Inflammatory macrophage treated with lipopolysaccharide for 4 hours (primary cell): ENCODE results near the gene SLC12A8.
A peak's percentile ranks its signal among the peaks of the same experiment; 100 is the strongest.

Experiments
- DNase-seq: peaks from one replicate; pipeline ENCODE4 v3.0.0-alpha.2; 2020

Gene SLC12A8

DNA sequence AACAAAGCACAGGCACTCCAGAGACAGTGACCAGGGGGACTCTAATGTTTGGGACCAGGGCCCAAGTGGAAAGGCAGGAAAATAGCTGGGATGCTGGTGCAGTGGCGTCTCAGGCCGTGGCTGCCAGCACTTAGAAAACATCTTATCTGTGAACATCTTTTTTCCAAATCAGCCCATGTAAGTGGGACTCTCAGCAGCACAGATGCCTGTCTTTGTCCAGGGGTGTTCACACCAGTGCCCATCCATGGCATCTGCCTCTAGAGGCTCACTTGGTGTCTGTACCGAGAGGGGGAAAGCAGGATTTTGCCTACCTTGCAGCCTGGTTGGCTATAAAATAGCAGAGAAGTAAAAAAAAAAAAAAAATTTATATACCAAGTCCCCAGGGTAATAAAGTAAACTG lies 26.7 kb downstream of the SLC12A8 start:
- no peak for DNase-seq

DNA sequence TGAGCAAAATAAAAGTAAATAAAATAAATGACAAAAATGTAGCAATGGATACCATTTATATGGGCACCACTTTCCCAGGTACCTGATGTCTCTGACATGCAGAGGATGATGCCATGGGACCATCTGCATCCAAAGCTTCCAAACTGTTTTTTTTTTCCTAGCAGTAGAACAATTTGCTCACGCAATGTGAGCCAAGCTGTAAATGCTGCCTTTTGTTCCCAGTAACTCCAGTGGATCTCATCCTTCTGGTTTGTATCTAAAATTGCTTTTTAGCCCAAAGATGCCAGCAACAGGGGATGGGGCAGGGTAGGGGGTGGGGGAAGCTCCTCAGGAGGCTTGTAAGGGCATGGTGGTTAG lies 32.7 kb downstream of the SLC12A8 start:
- no peak for DNase-seq

DNA sequence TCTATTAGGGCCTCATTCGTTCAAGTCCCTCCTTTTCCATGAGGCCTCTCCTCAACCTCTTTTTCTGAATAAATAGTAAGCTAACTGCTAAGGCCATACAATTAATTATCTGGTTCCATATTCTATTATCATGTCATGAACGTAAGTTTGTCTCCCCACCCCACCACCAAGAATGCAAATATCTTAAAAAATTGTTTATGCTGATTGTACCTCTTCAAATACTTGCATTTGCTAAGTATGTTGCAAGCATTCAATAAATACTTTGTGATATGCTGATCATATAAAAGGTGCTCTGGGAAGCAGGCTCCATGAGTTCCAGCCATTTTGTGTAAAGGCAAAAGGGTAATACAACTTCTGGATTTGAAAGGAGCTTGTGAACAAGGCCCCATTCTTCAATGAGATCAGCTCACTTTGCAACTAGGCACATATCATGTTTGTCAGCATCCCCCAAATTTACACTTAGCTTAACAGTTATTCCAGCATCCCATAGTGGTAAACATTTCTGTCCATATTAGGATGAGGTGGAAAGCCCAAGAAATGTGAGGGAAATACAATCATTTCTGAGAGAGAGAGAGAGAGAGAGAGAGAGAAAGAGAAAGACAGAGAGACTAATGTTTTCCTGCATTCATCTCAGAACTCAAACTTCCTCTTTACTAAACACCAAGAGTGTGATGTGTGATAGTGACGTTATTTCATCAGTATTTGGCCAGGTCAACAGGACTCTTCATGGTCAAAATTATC lies 33.2 kb downstream of the SLC12A8 start:
- peak; percentile 31 for DNase-seq

DNA sequence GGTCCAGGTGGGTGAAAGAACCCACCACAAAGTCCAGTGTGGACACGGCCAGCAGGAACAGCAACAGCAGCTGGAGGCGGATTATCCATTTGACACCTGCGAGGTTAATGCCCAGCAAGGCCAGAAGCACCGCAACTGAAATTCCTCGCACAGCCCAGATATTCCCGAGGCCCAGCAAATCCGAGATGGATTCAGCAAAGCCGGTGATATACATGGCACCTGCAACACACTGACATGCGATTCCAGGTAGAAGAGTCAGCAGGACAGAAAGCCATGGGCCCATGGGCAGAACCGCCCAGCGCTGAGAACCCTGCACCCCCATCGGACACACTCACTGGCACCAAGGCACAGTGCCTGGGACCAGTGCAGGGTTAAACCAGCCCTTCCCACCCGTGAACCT lies 34.8 kb downstream of the SLC12A8 start:
- DNase-seq = no peak

DNA sequence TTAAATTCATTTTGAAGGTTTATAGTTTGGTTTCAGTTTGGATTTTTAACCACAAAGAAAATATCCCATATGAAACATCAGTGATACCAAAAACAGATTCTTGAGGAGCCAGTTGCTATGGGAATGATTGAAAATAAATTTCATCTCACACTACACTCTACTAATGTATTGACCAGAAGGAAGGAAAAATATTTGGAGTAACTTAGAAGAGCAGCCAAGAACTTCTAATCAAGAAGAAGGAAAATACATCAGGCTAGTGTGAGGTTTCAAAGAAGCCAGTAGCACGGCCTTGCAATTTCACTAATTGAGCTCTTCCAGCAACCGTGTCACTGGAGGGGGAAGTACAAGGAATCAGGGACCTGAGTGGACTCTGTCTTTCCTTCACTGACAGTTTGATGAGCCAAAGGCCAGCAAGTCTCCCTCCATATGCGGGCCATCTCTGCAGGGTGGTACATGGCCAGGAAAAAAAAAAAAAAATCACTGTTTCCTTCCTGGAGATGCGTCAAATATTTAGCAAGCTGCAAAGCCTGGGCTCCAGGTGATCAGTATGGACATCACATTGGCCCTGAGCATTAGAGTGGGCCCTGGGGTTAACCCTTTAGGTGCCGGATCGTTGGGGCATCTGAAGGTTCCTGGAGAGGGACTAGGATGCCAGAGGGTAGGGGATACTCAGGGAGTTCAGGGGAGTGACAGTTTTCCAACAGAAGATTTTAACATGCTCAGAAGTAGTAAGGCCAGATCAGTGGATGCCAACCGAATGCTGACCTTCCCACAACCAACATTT lies 37.1 kb downstream of the SLC12A8 start:
- no peak for DNase-seq

DNA sequence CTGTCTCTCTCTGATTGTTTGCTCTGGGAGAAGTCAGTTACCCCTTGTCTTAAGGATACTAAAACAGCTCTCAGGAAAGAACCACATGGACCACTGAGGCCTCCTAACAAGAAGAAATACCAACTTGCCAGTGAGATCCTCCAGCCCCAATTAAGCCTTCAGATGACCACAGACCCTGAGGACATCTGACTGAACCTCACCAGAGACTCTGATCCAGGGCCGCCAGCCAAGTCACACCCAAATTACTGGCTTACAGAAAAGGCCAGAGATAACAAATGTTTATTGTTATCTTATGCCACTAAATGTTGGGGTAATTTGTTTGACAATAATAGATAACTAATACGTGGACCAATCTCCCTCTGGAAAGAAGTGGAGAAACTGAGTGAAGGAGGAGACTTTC lies 40.2 kb downstream of the SLC12A8 start:
- no peak for DNase-seq

DNA sequence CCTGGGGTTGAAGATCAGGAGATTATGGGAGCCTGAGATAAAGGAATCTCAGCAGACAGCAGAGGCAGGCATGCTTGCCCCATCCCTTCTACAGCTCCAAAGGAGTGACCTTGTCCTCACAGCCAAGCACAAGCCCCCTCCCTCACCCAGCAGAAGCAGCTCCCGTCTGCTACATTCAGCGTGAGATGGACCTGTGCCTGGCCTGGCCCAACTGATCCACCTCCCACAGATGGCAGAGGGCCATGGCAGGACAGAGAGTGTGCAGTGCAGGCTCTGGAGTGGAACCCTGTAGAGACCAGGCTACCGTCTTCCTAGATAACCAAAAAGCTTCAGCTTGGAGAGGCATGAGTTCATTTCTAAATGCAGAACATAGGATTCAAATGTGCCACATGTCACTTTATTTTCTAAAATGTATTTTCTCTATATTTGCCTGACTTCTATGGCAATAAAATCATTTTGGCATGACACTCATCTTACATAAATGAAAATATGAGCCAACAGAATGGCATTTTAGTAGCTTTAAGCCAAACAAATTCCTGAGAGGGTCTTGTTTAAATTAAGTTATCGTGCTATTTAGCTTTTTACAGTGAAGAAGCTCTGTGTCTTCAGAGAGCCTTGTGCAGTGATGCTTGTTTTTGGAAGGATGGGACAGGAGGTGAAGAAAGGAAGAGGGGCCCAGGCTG lies 43.7 kb downstream of the SLC12A8 start:
- no peak for DNase-seq

DNA sequence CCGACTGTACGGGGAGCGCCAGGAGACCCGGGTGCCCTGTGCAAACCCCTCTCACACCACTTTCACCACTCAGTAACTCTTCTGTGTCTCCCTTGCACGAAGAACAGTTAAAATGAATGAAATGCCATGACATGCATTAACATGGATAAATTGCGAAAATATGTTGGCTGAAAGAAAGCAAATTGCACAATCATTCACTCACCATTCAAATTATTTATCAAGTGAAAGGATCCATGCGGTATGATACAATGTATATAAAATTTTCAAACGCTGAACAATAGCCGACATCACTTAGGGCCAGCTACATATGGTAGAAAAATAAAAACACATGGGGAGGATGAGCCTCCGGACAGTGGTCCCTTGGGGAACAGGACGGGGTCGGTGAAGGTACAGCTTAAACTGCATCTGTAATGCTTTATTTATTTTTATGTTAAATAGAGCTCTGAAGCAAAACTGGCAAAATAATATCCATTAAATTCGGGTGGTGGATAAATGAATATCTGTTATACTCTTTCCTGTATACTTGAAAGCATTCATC lies 45.9 kb downstream of the SLC12A8 start:
- no peak for DNase-seq

DNA sequence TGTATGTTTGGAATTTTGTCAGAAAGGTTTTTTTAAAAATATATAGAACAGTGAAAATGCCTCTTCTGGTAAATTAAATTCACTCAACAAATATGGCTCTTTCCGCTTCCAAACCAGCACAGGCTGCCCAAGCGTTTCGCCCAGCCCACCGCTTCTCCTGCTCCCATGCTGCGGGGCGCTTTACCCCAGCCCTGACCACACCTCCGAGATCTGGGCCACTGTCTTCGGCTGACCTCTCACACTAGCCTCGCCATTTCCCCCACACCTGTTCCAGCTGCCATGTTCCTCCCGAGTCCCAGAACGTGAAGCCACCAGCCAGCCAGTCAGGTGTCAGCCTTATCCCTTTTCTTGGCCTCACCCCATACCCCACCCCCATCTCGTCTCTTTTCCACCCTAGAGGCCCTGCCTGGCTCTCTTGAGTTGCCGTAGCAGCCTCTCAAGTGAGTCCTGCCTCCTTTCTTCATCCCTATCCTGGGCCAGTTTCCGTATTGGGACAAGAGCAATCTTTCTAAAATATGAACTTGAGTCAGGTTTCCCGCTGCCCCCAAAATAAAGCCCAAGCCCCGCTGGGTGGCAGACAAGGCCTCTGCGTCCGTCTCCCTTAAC lies 46.5 kb downstream of the SLC12A8 start:
- no peak for DNase-seq

DNA sequence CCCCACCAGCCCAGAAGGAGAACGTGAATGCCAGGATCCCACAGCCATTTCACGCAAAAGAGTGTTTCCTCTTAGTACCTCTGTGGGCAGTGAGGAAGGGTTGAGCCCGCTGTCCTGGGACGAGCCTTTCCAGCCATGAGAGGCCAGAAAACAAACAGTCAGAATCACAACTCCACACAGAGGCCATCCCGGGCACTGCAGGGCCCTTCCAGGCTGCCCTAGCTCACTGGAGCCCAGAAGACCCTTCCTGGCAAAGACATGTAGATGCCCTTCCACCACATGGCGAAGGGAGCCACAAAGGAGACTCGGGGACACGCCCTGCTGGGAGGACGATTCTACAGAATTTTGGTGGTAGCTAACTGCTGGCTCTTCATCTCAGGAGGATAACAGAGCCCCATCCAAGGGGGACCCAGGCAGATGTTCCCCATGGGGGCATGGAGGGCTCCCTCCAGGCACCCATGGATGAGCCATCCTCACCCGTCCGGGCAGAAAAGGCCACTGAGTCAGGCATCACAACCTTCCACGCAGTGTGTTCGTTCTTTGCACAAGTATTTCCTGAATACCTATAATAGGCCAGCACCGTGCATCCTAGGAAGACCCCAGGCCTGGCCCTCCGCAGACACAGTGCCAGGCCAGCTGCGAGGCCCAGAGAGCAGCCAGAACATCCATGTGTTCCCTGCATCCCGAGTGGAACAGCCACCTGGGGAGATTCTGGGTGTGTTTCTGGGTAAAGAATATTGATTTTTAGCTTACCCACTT lies 47.2 kb downstream of the SLC12A8 start:
- DNase-seq = peak; percentile 56

DNA sequence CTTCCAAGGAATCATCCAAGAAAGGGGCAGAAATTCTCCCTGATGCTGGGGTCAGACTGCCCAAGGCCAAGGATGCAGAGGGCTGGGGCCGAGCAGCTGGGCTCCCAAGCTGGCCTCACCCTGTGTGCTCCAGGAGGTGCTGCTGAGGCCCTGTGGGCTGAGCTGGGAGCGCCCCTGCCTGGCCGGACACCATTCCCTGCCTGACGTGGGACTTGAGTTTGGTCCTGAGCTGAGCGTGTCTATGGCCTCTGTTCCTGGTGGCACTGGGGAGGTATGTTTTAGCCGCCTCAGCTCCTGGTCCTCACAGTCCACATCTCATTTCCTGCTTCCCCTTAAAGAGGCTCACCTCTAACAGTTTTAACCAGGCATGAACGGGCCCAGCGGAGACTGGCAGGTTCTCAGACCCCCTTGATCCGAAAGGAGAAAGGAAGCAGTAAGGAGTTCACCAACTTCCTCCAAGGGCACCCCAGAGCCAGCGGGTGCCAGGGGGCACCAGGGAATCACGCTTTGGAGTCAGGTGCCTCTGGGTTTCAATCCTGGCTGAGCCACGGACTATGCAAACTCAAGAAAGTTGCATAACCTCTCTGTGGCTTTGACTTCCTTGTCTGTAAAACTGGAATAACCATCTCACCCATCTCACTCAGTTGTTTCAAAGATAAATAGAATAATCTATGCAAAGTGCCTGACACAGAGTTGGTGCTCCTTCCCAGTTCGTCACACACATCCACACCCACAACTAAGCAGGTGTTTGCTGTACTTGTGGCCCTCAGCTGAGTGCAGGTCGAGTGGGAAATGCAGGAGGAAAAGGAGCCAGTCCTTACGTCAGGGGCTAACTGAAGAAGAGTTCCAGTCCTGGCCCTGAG lies 48.6 kb downstream of the SLC12A8 start:
- DNase-seq = peak; percentile 78

DNA sequence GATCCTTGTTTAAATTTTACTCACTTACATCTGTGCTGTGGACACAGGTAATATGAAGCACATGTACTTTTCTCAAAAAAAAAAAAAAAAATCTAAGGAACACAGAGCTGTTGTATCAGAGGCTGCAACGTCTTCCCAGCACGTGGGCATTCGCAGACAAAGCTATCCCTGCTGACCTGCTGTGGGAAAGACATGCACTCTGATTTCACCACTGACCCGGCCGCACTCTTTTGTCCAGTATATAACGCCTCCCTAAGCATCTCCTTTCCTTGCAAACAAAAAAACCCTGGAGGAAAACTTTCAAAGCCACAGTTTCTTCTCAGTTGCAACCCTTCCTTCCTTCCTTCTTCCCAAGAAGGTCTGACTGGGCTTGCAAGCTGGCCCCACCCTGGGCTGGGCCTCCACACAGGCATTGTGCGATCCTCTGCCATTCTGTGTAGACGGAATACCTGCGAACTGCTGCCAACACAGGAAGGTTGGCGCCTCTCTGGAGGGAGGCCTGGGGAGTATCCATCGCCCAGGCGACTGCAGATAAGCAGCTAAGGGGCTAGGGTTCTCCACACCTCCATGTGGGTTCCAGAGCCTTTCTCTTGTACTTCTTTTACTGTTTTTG lies 50.8 kb downstream of the SLC12A8 start:
- no peak for DNase-seq

DNA sequence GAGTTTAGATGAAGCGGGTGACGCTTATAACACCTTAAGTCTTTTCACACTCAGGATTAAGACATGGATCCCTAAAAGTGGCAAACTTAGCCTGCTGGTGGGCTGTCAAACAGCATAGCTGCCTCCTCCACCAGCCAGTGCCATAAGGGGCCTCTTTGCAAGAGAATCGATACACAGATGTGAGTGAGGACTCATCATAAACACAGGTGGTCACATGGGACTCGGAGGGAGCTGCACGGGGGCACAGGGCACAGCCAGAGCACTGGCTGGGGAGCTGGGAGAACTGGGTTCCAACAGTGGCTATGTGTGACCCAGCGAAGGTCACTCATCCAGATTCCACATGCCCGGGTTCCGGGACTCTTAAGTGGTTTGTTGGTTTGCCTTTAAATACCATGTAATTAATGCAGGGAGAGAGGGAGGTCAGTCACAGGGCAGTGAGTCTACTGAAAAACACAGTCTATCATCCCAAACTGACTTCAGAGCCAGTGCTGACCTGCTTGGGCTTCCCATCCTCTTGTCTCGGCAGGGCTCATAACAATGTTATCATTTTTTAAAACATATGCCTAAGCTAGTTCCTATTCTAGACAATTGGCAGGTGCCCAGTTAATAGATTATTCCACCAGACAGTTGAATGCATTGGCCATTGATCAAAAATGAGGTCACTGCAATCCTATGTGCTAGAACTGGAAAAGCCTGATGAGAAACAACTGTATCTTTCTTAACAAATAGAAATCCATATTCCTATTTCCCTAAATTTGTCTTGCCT lies 51.8 kb downstream of the SLC12A8 start:
- no peak for DNase-seq

DNA sequence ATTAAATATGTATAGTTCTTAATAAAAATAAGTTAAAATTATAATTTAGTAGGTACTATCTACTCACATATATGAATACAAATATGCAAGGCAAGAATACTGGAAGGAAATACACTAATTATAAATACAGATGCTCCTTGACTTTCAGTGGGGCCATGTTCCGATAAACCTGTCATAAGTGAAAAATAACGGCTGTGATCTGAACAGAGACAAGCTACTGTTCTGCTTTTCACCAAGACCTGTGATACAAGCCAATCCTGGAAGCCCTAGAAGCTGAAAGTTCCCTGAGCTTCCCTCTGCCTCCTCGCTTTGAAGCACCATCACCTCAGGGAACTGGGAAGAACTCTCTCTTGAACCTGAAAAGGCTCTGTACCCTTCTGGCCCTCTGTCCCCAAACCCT lies 55.4 kb downstream of the SLC12A8 start:
- no peak for DNase-seq

DNA sequence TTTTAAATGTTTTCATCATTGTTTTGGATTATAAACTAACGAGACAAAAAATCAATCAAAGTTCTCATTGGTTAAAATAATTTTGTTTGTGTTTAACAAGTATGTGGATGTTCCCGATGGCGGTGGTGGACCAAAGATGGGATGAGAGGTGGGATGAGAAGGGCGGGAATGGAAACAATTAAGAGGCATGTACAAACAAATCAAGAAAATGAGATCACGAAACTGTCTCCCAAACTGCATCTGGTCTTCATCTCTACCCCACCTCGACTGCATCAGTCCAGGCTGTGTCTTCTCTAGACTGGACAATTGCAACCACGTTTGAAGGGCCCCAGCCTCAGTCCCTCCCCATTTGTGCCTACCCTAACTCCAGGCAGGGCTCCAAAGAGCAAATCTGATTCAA lies 56.1 kb downstream of the SLC12A8 start:
- DNase-seq = no peak

DNA sequence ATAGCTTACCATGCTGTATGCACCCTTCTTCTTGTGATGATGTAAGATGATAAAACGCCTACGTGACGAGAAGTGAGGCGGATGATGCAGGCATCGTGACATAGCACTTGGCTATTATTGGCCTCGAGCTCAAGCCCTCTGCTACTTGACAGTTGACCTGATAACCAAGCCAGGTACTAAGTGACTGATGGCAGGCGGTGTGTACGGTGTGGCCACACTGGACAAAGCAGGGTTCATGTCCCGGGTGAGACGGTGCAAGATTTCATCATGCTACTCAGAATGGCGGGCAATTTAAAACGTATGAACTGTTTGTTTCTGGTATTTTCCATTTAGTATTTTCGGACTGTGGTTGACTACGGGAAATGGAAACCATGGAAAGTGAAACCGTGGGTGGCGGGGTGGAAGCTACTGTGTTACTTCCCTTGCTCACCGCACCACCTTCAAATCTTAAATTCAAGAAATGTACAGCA lies 57.7 kb downstream of the SLC12A8 start:
- DNase-seq = peak; percentile 88

DNA sequence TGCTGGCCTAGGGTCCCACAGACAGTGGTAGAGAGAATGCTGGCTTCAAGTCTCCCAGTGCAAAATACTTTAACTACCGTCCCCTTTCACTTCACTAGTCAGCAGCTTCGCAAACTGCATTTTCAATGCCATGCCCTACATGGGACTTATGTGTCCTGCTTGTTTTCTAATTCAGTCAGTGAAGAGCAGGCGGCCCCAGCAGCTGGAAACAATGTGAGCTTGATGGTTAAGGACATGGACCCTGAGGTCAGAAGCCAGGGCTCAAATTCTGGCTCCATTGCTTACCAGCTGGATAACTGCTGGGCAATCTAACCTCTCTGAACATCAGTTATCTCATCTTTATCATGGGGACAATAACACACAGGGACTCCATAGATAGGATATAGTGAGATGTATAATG lies 58.4 kb downstream of the SLC12A8 start:
- DNase-seq = no peak

DNA sequence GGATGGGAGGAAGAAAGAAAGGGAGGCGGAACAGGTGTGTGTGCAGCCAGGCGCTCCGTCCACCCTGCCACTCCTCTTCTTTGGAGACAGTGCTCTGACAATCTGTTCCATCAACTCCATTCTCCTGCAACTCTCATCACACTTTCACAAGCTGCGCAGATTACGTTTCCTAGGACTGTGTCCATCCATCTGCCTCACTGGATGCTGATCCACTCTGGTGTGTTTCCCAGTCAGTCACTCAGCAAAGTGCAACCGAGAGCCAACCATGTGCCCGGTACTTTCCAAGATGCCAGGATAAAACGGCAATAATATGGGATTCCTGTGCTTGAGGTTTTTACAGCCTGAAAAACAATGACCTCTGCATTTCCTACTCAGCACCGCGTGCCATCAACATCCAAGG lies 59.6 kb downstream of the SLC12A8 start:
- DNase-seq = no peak

DNA sequence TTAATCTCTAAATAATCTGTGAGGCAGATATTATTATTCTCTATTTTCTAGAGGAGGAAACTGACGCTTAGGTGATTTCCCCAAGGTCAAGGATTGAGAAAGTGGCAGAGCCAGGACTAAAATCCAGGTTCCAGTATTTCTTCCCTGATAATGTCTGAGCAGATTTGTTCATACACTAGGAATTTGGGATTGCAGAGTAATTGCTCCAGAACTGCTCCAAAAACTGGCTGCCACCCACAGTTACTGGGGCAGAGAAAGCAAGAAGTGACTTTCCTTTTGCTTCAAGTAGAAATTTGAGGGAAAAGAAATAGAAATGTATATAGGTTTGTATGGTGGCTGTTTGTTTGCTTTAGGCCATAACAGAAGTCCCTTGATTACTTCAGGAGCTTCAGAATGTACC lies 60.6 kb downstream of the SLC12A8 start:
- DNase-seq = no peak

DNA sequence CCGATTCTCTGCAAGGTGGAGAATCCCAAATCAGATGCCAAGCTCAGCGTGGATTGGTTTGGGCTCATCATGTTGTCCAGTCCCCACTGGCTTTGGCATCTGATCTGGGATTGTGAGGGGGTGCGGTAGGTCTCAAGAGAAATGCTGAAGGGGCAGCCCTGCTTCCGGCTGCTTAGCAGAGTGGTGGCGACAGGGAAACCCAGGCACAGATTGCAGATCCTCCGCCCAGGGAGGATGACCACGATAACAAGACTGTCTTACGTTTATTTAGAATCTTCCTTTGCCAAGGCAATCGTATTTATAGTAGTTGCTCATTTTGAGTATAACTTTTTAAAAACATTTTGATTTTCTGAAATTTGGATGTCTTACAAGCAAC lies 61.1 kb downstream of the SLC12A8 start:
- DNase-seq = no peak
